GM21619 (cell line): ENCODE measurements around the gene BEAN1.

Experiments used
- ATAC-seq: cut with Tn5 transposase; IDR thresholded peaks from one replicate; pipeline ENCODE4 v1.9.1; 2021; ENCODE audit not compliant: unreplicated experiment

The BEAN1 gene, protein sequence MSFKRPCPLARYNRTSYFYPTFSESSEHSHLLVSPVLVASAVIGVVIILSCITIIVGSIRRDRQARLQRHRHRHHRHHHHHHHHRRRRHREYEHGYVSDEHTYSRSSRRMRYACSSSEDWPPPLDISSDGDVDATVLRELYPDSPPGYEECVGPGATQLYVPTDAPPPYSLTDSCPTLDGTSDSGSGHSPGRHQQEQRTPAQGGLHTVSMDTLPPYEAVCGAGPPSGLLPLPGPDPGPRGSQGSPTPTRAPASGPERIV

DNA sequence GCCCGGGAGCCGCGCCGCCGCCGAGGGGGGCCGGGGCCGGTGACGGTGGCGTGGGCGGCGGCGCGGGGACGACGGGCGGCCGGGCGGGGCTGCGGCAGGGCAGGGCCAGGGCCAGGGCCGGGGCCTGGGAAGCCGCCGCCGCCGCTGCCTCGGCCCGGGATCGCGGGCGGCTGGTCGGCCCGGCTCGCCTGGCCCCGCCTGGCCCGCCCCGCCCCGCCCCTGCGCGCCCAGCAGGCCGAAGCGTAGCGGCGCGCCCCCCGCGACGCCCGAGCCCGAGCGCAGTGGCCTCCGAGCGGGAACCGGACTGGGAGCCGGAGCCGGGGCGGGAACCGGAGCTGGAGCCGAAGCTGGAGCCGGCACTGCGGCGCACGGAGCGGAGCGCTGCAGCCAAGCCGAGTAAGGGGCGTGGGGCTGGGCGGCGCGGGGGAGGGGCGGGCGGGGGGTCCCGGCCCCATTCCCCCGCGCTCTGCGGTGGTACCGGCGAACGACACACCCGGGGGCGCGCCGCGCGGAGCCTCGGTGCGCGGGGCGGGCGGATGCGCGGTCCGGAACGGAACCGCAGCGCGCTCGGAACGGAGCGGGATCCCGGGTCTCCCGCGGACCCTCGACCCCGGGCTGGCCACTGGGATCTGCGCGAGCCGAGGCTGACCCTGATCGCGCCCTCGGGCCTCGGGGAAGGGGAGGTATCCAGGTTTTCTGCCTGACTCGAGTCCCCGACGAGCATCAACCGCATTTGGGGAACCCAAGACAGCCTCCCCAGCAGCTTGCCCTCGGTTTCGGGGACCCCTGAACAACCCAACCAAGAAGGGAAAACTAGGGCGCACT is at the start of gene BEAN1:
Gene BEAN1, plus strand, starts transcription at position 260 of the 825 bp plus-strand sequence. CDS start 10,382 bp downstream, outside the sequence.
- no peak for ATAC-seq

DNA sequence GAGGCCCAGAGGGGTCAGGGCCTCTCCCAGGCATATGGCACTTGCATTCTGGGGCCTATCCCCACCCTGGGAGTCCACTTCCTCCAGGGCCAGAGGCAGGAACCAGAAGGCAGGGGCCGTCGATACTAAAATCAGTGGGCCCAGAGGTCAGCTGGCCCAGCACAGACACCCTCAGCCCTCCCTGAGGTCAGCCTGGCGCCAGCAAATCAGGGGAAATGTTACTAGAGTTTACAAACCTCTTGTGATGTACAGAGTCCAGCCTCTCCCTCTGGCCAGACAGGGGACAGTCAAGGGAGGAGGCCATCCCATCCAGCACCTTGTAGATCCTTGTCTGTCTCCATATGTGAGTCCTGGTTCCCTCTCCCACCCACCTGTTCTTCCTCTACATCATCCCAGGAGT is 49.8 kb upstream of the BEAN1 start:
- no peak for ATAC-seq

DNA sequence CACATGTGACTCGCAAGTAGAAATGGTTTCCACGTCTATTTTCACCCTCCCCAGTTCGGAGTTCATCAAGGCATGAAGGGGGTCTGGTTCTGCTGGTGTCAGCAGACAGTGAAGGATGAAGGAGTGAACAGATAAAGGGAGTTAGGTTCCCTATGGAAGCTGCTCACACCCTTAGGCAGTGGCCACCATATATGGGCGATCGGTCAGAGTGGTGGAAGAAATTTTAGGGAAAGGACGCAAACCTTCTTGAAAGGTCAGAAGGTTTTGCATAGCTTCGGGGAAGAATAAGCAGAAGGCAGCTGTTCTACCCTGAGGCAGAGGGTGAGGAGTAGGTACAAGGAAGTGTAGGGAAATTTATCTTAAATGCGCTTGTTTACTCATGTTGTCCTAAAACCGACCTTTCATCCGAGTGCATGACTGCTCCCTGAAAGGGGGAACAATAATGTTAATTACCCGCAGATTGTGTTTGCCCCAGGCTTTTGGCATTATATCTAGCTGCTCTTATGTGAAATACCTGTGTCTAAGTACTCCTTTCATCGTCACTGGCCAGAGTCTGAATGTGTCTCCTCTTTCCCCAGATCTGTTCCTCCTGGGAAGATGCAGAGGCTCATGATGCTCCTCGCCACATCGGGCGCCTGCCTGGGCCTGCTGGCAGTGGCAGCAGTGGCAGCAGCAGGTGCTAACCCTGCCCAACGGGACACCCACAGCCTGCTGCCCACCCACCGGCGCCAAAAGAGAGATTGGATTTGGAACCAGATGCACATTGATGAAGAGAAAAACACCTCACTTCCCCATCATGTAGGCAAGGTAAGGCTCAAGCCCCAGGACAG is 48.1 kb upstream of the BEAN1 start:
- no peak for ATAC-seq

DNA sequence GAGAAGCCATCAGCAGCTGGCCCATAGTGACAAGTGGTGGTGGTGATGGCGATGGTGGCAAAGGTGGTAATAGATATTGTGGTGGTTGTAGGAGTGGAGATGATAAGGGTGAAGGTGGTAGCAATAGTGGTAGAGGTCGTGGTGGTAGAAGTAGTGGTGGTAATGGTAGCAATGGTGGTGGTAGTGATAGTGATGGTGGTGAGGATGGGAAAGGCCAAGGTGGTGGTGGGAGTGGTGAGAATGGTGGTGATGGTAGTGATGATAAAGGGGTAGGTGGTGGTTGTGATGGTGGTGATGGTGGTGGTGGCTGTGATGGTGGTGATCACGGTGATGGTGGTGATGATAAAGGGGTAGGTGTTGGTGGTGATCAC is 47.5 kb upstream of the BEAN1 start:
- no peak for ATAC-seq

DNA sequence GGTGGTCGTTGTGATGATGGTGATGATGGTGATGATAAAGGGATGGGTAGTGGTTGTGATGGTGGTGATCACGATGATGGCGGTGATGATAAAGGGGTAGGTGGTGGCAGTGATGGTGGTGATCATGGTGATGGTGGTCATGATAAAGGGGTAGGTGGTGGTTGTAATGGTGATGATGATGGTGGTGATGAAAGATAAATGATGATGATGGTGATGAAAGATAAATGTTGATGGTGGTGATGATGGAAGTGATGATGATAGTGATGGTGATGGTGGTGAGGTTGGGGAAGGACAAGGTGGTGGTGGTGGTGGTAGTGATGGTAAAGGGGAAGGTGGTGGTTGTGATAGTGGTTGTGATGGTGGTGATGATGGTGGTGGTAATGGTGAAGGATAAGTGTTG is 46.7 kb upstream of the BEAN1 start:
- no peak for ATAC-seq

DNA sequence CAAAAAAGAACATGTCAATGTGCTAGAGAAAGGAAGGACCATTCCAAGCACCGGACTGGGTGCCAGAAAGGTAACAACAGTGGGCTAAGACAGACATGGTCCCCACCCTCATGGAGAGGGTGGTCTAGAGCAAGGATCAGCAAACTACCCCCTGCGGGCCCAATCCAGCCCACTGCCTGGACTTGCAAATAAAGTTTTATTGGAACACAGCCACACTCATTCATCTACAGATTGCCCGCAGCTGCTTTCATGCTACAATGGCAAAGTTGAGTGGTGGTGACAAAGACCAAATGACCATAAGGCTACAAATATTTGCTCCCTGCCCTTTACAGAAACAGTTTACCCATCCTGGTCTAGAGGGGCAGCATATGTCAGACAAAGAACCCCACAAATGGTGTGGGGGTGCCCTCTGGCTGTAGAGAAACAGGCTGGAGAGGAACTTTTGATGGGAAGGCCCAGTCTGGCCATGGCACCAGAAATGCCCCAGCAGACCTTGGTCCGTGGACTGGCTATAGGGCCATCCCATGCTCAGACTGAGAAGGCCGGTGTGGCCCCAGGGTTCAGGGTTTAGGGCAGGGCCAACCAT is 45.4 kb upstream of the BEAN1 start:
- no peak for ATAC-seq

DNA sequence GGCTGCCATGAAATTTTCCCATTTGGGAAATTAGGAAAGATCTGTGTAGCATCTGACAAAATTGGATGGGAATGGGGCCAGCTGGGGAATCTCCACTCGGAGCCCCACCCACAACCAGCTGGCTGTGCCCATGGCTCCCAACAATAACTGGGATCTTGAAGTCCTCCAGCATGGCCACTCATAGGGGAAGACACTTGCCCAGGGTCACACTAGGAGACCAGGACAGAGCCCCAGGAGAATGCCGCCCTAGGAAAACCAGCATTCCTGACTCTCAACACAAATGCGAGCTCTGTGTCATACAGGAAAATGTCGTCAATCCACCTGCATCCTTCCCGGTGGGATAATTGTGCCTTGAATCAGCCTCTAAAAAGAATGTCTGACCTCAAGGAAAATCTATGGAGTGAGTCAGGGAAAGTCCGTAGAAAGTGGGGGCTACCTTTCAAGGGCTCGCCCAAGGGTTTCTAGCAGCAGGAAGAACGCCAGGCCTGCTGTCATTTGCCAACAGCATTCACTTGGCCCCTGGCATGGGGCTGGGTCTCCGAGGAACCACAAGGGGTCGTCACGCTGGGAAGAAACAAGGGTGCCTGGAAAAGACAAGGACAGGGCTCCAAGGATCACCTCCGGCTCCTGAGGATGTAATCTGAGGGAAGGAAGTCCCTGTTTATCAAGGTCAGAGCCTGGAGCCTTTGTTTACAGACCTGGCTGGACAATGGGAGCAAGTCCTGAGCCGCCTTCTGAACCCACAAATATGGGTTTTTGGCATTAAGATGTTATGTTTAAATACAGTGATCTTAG is 44.7 kb upstream of the BEAN1 start:
- no peak for ATAC-seq

DNA sequence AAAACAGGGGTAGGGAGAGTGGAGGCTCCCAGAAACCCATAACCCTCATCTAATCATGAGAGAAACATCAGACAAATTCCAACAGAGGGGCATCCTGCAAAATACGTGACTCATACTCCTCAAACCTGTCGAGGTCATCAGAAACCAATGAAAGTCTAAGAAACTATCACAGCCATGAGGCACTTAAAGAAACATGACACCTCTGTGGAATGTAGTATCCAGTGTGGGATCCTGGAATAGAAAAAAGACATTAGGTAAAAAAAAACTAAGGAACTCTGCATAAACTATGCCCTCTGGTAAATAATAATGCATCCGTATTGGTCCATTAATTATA is 44.2 kb upstream of the BEAN1 start:
- no peak for ATAC-seq

DNA sequence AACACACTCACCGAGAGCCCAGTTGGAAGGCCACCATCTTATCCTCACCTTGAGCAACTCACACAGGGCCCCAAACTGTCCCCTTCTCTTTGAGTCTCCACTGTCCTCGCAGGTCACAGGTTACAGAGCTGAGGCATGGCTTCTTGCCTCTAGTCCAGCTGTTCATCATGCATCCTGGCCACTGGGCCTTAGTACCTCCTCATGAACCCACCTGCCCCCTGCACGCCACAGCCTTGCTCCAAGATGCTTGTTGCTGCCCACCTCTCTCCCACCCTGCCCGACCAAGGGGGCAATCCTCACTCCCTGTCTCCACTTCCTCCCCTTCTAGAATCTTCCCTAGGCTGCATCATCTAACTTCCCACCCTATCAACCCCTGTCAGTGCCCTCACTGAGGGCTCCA is 43.5 kb upstream of the BEAN1 start:
- ATAC-seq: no peak

DNA sequence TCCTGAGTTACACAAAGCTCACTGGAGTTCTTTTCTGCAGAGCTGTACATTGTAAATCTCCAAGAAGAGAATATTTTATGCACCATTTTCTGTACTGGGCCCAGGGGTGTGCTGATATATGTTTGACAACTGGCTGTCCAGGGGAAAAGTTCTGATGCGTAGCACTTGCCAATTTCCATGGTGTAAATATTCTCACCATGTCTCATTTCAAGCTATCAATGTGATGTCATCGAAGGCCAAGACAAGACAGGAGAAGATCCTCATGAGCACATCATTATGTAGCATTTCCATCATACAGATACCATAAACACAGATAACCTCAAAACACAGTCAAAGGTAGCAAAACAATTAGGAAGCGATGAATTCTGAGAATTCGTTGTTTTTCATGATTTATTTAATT is 41.7 kb upstream of the BEAN1 start:
- ATAC-seq: no peak

DNA sequence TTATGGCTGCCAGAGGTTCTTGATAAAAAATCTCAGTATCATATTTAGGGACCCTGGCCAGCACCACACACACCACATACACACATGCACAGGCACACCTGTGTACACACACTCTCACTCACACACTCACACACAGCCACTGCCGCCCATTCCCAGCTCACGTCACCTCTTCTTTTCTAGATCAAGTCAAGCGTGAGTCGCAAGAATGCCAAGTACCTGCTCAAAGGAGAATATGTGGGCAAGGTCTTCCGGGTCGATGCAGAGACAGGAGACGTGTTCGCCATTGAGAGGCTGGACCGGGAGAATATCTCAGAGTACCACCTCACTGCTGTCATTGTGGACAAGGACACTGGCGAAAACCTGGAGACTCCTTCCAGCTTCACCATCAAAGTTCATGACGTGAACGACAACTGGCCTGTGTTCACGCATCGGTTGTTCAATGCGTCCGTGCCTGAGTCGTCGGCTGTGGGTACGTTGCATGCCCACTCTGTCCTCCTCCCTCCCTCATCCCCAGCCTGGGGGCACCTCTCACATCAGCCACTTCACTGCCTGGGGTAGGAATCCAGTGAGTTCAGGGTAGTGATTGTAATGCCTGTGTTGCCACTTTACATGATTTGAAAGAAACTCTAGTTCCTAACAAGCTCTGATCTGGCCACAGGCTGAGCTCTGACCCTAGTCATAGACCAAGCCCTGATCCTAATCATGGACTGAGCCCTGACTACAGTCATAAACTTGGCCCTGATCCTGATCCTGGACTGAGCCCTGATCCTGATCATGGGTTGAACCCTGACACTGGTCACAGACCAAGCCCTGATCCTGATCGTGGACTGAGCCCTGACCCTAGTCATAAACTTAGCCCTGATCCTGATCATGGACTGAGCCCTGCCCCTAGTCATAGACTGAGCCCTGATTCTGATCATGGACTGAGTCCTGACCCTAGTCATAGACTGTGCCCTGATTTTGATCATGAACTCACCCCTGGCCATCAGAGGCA is 40.2 kb upstream of the BEAN1 start:
- no peak for ATAC-seq

DNA sequence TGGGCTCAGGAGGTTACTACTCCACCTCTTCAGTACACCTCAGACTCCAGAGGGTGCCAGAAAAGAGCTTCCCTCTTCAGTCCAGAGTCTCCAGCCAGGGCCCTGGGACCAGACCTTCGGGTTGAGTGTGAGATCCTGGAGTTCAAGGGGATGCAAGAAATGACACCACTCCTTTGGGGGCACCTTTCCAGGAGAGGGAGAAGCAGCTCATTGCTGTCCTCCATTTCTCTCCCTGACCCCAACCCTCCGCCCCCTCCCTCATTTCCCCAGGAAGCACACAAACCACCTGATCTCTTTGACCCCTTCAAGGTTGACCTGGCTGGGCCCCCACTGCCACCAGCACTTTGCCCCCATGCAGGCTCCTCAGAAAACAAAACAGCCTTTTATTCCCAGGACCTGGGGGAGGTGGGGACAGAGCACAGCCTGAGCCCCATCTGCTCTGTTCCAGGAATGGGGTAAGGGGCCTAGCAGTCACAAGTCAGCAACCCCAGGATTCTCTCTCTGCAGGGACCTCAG is 39.2 kb upstream of the BEAN1 start:
- ATAC-seq: no peak

DNA sequence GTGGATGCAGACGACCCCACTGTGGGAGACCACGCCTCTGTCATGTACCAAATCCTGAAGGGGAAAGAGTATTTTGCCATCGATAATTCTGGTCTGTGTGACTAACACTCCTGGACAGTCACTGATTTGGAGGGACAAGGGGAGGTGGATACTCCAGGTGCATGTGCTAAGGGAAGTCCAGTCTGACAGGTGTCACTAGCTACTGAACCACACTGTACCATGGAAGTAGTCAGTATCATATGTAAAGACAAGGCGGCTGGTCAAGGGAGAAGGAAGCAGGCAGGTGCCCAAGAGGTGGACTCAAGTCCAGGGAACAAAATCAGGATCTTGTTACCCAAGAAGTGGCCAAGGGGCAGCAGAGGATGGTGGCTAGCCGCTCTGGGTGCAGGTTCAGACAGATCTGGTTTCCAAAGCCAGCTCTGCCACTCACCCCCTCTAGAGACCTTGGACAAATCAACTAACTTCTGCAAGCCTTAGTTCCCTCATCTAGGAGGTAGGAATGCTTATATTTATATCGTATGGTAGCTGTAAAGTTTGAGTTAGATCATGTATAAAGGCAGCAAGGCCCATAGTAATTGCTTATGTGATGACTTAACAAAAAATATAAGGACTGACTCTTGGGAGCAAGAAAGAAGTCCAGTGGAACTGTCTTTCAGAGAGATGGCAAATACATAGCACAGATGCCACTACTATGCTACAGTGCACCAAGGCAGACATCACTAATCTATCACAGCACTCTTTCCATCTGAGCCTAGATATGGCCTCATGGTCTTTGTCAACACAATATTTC is 38.5 kb upstream of the BEAN1 start:
- ATAC-seq: no peak

DNA sequence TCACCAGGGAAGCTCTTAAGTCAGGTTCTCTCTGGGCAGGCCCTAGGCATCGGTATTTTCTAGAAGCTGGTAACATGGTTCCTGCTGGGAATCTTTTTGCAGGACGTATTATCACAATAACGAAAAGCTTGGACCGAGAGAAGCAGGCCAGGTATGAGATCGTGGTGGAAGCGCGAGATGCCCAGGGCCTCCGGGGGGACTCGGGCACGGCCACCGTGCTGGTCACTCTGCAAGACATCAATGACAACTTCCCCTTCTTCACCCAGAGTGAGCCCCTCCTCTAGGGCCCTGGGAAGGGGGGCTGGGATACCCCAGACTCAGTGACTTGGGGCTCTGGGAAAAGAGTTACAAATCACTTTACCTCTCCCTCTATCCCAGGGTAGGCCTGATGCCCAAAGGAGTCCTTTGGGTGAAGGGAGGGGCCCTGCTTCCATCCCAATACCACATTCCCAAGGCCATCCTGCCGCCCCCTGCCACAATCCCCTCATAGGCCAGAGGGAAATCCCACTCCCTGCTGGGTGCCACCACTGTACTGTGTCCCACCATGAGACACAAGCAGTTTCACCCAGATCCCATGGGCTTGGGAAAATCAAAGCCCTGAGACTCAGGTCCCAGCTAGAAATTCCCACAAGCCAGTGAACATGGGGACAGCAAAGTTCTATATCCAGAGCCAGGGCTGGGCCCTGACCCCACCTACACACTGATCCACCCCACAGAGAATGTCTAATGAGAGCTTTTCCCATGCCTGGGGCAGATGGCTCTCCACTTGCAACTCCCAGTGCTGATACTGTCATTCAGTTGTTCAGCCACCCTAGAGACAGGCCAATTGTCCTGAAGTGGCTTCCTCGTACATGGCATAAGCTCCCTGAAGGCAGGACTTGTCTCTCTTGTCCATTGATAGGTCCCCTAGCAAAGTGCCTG is 37.6 kb upstream of the BEAN1 start:
- no peak for ATAC-seq

DNA sequence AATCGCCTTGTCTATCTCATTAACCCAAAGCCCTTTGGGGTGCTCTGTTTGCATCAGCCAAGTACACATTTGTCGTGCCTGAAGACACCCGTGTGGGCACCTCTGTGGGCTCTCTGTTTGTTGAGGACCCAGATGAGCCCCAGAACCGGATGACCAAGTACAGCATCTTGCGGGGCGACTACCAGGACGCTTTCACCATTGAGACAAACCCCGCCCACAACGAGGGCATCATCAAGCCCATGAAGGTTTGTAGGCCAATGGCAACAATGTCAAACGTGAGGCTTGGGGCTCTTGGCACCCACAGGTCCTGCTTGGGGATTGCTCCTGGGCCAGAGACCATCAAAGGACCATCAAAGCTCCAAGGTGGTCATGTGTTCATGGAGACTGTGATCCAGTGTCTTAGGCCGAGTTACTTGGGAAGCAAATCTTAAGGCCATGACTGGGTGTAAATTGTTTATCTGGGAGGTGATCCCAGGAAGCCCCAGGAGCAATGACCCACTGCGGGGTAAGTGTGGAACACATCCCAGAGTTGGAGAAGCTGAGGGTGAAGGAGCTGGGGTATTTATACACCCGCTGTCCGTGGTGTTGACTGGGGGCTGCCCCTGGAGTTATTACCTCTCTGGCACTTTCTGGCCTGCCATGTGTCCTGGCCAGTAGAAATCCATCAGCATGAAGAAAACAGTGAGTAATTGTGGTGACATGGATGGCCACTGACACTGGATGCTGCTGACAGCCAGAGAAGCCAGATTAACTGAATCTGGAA is 36.6 kb upstream of the BEAN1 start:
- ATAC-seq: no peak

DNA sequence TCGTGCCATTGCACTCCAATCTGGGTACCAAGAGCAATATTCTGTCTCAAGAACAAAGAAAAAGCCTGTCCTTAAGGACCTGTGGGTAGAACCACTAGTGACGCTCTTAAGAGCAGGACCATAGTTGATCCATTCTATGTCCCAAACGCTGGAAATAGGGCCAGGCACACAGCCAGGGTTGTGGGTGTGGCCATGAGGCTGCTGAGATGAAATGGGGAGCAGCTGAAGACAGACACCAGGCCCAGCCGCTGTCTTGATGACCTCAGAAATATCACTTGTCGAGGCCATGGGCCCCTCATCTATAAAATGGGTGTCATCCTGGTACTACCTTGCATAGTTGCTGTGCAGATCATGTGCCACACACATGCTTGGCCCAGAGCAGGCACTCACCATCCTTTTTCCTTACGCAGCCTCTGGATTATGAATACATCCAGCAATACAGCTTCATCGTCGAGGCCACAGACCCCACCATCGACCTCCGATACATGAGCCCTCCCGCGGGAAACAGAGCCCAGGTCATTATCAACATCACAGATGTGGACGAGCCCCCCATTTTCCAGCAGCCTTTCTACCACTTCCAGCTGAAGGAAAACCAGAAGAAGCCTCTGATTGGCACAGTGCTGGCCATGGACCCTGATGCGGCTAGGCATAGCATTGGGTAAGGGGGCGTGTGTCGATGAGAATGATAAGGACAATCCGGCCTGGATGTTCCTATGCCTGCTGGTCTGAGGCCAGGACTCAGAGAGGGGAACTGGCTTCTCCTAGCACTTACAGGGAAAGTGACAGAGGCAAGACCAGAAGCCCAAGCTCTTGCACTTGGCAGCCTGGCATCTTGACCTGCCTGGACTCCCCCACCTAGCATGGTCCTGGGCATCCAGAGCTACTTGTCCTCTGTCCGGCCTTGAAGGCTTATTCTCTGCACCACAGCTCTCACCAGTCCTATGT is 35.1 kb upstream of the BEAN1 start:
- ATAC-seq: no peak
